Stomach (tissue), 9 donors: ENCODE measurements around the gene CAND2. TPM values are rescaled to one million over a fixed set of nuclear protein-coding genes. Genes with fewer than 3 reads are reported as not detected.

Experiments
- DNase-seq, 2 donors: peaks; one replicate each; pipeline versions ENCODE4 v3.0.0 to v3.0.0-alpha.2; 2013 to 2019
- H3K27ac ChIP-seq, 5 donors: fragments of 200-600 bp in 4 of 5; sonication (generic) in 4 of 5; one replicate each; pipeline ENCODE4 v1.5.1; 2013 to 2019; ENCODE audit warnings: mild to moderate bottlenecking in 1 of 5, moderate library complexity in 1 of 5
- H3K27me3 ChIP-seq, 3 donors: fragments of 200-600 bp; sonication (generic); one replicate each; pipeline ENCODE4 v1.5.1; 2017 to 2019; ENCODE audit warnings: mixed run types in 1 of 3
- H3K36me3 ChIP-seq, 4 donors: fragments of 200-600 bp; sonication (generic); 1 replicate in 3 of 4; 2 replicates in 1 of 4; pipeline ENCODE4 v1.5.1; 2016 to 2019
- H3K4me1 ChIP-seq, 4 donors: fragments of 200-600 bp; sonication (generic); one replicate each; pipeline ENCODE4 v1.5.1; 2016 to 2019
- H3K4me3 ChIP-seq, 4 donors: fragments of 200-600 bp; sonication (generic) in 3 of 4; one replicate each; pipeline ENCODE4 v1.5.1; 2016 to 2019; ENCODE audit warnings: mild to moderate bottlenecking in 1 of 4
- H3K9me3 ChIP-seq, 4 donors: fragments of 200-600 bp; sonication (generic); one replicate each; pipeline ENCODE4 v1.5.1; 2016 to 2019
- EP300 ChIP-seq: sonication (generic); formaldehyde crosslinking; IDR thresholded peaks from one replicate; pipeline ENCODE4 v1.6.1; 2017; ENCODE audit warnings: antibody characterized with exemption
- POLR2A ChIP-seq, 4 donors: fragments of 450-650 bp; IDR thresholded peaks; one replicate each; pipeline ENCODE4 v1.6.1; 2016; ENCODE audit warnings: antibody characterized with exemption in 4 of 4, control low read depth in 2 of 4, mild to moderate bottlenecking in 1 of 4, moderate library complexity in 1 of 4
- POLR2AphosphoS5 ChIP-seq, 3 donors: sonication (generic); formaldehyde crosslinking; IDR thresholded peaks; one replicate each; pipeline ENCODE4 v1.6.1; 2016; ENCODE audit warnings: antibody characterized with exemption in 3 of 3
- WGBS, 5 donors: extraction: QIAGEN DNeasy Blood & Tissue Kit in 3 of 5; methylation state at CpG; one replicate each; pipeline versions ENCODE4 v1.1.5 to v1.1.7; 2013 to 2018; 5-methylcytosine and 5-hydroxymethylcytosine counted together
- intact Hi-C: fragments of 100-400 bp; cut with DNase I; formaldehyde crosslinking; loops from one replicate; pipeline ENCODE4 v1.15.1; 2023; ENCODE audit warnings: low total_unique reads
- polyA plus RNA-seq, 3 donors: library from polyadenylated mRNA; stranded (reverse); fragments of 200-250 nt; gene quantifications; one replicate each; pipeline ENCODE4 v1.2.3, GENCODE V29; 2013
- total RNA-seq, 5 donors: library from RNA; depleted of rRNA; stranded (reverse); fragments of >200 nt; gene quantifications; one replicate each; pipeline versions ENCODE4 v1.1.0 to v1.2.3, GENCODE V29; 2014 to 2016
- TF ChIP-seq, protein P1 (sequence below), 7 experiments: fragments of 450-650 bp in 4 of 7; fragments of 200-600 bp in 3 of 7; sonication (generic) in 3 of 7; IDR thresholded peaks; one replicate each; pipeline ENCODE4 v1.5.1; 2016 to 2019; ENCODE audit warnings: antibody characterized with exemption in 7 of 7, control low read depth in 2 of 7, mild to moderate bottlenecking in 1 of 7
- donor health status: healthy with polysubstance abuse.
- donor health status: Bipolar disorder and iron deficiency.
- donor health status: healthy.

The CAND2 gene
- total and polyA plus RNA-seq, 8 donors: under 0.01 to 5.3 (median 2.8) TPM

DNA sequence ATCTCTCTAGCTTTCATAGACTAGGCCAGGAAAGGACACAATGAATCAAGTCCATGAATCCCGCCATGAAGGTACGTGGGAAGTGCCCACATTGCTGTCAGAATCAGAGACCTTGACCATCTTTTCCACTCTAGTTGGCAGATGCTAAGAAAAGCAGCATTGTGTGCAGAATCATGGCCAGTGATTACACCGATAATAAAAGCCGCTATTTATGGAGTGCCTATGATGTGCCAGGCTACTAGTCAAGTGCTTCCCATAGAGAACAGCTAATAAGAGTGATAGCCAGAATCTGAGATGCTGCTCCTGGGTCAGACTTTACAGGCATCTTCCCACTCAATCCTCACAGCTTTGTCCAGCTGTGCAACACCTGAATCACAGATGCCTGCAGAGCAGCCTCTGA lies 58.1 kb downstream of the CAND2 start:
- no peak for DNase-seq
- H3K27ac ChIP-seq: no peak overlapping the region
- no peaks in the 10 kb centered on the region for H3K36me3 ChIP-seq
- no peaks in the 10 kb centered on the region for H3K9me3 ChIP-seq
- no peak overlapping the region for H3K4me3 ChIP-seq
- 87 to 92% (median 88%) methylated on average over 4 of the region's 4 CpGs for WGBS, 5 donors
- no peaks in the 10 kb centered on the region for H3K27me3 ChIP-seq
- intact Hi-C loops: no loop called here
- no peaks in the 10 kb centered on the region for H3K4me1 ChIP-seq
- TF ChIP-seq POLR2AphosphoS5 (IDR thresholded peaks at IDR 0.05): no peak
- TF ChIP-seq POLR2A (IDR thresholded peaks at IDR 0.05): no peak
- no peak for TF ChIP-seq EP300
- TF ChIP-seq, protein P1, sequence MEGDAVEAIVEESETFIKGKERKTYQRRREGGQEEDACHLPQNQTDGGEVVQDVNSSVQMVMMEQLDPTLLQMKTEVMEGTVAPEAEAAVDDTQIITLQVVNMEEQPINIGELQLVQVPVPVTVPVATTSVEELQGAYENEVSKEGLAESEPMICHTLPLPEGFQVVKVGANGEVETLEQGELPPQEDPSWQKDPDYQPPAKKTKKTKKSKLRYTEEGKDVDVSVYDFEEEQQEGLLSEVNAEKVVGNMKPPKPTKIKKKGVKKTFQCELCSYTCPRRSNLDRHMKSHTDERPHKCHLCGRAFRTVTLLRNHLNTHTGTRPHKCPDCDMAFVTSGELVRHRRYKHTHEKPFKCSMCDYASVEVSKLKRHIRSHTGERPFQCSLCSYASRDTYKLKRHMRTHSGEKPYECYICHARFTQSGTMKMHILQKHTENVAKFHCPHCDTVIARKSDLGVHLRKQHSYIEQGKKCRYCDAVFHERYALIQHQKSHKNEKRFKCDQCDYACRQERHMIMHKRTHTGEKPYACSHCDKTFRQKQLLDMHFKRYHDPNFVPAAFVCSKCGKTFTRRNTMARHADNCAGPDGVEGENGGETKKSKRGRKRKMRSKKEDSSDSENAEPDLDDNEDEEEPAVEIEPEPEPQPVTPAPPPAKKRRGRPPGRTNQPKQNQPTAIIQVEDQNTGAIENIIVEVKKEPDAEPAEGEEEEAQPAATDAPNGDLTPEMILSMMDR (IDR thresholded peaks at IDR 0.05): no peak

DNA sequence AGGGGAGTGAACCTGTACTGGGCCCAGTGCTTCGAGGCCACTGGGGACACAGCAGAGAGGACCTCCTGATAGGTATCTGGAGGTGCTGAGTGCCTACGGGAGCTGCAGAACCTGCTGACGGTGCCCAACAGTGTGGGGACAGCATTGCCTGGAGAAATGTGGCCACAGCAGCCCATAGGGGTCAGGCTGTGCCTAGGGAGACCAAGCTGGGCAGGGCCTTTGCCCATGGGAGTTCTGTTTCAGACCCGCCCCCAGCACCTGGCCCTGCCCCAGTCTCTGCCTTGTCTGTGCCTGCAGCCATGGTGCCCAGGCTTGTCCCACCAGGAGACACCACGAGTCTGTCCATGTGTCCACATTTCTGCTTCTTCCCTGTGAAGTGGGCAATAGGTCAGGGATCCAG lies 60.1 kb downstream of the CAND2 start:
- H3K4me3 ChIP-seq: no peak overlapping the region
- H3K9me3 ChIP-seq: no peaks in the 10 kb centered on the region
- intact Hi-C loops: no loop called here
- H3K27ac ChIP-seq: no peak overlapping the region
- no peak for DNase-seq
- H3K4me1 ChIP-seq: no peaks in the 10 kb centered on the region
- no peaks in the 10 kb centered on the region for H3K27me3 ChIP-seq
- no peaks in the 10 kb centered on the region for H3K36me3 ChIP-seq
- WGBS, 5 donors: 79 to 93% (median 81%) methylated on average over 3 to 5 of the region's 5 CpGs
- TF ChIP-seq, protein P1 (IDR thresholded peaks at IDR 0.05): no peak
- TF ChIP-seq EP300 (no peak), POLR2AphosphoS5 (IDR thresholded peaks at IDR 0.05) (no peak), POLR2A (IDR thresholded peaks at IDR 0.05) (no peak)

DNA sequence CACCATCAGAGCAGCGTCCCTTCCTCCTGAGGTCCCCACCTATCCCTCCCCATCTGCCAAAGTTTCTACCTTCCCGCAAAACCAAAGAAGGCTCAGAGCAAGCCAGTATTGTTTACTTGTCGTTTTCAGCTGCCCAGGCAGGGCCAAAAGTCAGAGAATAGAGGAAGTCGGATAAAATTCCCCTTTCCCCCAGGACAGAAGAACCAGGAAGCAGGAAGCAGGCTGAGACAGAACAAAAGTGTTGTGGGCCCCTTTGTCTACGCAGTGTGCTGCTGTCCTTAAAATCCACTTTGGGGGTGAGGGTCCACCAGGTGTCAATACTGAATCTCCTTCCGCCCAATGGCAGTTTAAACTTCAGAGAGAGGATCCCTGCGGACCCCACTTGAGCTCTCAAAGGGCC lies 63.4 kb downstream of the CAND2 start:
- intact Hi-C loops: no loop called here
- 54 to 57% (median 55%) methylated on average over 7 of the region's 7 CpGs for WGBS, 5 donors
- no peak for DNase-seq
- Histone ChIP-seq H3K9me3 (no peaks in the 10 kb centered on the region), H3K4me1 (no peaks in the 10 kb centered on the region), H3K36me3 (no peaks in the 10 kb centered on the region), H3K27me3 (no peaks in the 10 kb centered on the region), H3K27ac (no peak overlapping the region), H3K4me3 (no peak overlapping the region)
- TF ChIP-seq POLR2A (IDR thresholded peaks at IDR 0.05) (no peak), POLR2AphosphoS5 (IDR thresholded peaks at IDR 0.05) (no peak), EP300 (no peak)
- TF ChIP-seq, protein P1 (IDR thresholded peaks at IDR 0.05): no peak

DNA sequence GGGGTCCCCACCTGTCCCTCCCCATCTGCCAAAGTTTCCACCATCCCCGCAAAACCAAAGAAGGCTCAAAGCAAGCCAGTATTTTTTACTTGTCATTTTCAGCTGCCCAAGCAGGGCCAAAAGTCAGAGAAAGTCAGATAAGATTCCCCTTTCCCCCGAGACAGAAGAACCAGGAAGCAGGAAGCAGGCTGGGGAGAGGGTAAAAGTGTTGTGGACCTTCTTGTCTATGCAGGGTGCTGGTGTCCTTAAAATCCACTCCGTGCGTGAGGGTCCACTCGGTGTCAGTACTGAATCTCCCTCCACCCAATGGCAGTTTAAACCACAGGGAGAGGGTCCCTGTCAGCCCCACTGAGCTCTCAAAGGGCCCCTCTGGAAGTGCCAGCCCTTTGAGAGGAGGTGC lies 65.1 kb downstream of the CAND2 start:
- no peak overlapping the region for H3K4me3 ChIP-seq
- no peak for DNase-seq
- no peaks in the 10 kb centered on the region for H3K4me1 ChIP-seq
- H3K27ac ChIP-seq: no peak overlapping the region
- H3K9me3 ChIP-seq: peaks cover 0 to 11% (median 5%) of the 10 kb centered on the region in 4 donors
- H3K27me3 ChIP-seq: no peaks in the 10 kb centered on the region
- intact Hi-C loops: no loop called here
- H3K36me3 ChIP-seq: no peaks in the 10 kb centered on the region
- WGBS, 5 donors: 70 to 81% (median 75%) methylated on average over 5 of the region's 5 CpGs
- TF ChIP-seq POLR2AphosphoS5 (IDR thresholded peaks at IDR 0.05) (no peak), EP300 (no peak), POLR2A (IDR thresholded peaks at IDR 0.05) (no peak)
- TF ChIP-seq, protein P1 (IDR thresholded peaks at IDR 0.05): no peak
